GM21367 (cell line): ENCODE measurements around the gene ACVR1B.

Experiments used
- ATAC-seq: cut with Tn5 transposase; IDR thresholded peaks from one replicate; pipeline ENCODE4 v1.9.1; 2021; ENCODE audit not compliant: unreplicated experiment

The ACVR1B gene

DNA sequence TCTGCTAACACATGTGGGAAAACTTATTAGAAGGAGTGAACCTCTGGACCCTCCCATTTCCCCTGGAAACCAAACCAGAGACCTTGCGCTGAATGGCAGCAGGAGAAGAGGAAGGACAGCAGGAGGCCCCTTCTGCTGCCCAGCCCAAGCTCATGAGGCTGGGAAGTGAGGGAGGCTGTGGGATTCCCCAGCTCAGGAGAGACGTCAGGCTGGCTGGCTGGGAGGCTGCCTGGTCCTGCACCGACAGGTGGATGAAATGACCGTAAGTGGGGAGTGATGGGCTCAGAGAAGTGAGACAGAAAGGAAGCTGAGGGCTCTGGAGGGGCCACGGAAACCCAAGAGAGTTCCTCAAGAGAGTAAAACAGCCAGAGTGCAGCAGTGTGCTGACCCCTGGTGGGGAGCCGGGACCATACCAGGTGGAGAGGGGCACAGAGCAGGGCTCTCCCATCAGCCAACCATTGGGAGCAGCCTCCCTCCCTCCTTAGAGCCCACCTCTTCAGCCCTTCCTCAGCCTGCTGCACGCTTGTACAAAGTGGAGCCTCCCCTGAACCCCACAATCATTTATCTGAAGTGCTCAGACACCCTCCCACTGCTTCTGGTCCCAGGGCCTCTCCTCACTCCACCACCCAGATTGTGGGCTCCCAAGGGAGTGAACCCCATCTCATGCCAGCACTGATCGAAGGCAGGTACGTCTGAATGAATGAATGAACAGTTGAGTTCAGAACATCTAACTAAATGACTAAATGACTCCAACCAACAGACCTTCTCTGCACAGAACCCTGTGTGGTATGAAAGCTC lies 69.2 kb downstream of the ACVR1B start:
- no peak for ATAC-seq

DNA sequence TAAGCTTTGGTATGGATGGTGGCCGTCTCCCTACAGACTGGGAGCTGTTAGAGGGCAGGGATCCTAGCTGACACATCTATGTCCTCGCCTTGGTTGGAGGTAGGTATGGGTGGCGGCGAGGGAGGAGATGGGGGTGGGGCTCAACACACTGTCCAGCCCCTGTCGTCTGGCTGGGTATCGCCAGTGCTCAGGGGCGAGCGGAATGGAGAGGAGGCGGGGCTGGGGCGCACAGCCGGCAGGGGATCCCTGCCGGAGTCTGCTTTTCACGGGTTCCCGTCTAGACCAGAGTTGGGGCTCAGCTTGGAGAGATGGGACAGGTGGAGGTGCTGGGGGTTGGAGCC lies 71.3 kb downstream of the ACVR1B start:
- no peak for ATAC-seq

DNA sequence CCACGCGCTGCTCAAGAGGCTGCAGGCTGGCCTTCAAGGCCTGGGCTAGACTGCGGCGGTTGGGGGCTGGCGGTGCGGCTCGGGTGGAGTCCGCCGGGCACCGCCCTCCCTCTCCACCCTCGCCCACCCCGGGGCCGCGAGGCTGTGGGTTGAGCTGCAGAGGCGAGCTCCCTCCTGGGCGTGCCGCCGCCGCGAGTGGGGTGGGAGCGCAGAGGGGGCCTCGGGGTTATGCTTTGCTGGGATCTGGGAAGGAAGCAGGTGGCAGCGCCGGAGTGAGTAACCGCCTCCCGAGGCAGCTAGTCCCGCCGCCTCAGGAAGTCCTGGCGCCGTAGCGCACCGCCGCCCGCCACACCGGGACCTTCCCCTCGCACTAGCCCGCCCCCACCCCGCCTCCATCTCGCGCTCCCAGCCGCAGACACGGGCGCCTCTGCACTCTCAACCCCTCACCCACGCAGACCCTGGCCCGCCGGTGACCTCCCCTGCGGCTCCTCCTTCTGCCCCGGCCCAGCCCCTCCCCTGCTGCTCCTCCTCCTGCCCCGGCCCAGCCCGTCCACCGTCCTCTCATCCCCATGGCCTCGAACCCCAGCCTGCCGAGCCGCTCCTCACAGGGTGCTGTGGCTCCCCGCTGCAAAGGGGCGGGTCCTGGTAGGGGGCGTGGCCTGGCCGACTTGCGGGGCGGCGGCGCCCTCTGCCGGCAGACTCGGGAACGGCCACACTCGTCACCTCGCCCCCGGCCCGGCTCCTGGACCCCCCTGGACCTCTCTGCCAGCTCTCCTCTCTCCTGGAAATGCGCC lies 71.9 kb downstream of the ACVR1B start:
- ATAC-seq: no peak

DNA sequence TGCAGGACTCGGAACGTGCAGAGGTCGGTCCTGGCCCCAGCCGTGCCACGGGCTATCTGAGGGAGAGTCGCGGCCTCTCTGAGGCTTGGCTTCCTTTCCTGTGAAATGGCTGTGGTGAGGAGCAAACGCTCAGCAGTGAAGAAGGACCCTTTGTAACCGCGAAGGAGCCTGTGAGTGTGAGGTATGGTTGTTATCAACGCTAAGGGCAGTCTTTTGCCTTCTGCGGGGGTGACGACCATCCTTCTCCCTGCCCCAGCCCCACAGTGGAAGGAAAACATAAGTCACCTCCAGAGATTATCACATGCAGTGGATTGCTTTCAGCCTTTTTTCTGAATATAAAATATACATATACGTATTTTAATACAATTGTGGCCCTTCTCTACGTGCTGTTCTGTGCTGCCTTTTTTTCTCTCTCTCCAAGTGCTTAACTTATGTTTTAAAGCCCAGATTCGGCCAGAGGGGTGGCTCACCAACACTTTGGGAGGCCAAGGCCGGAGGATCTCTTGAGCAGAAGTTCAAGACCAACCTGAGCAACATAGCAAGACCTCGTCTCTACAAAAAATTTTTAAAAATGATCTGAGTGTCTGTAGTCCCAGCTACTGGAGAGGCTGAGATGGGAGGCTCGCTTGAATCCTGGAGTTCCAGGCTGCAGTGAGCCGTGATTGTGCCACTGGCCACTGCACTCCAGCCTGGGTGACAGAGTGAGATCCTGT lies 72.6 kb downstream of the ACVR1B start:
- no peak for ATAC-seq

DNA sequence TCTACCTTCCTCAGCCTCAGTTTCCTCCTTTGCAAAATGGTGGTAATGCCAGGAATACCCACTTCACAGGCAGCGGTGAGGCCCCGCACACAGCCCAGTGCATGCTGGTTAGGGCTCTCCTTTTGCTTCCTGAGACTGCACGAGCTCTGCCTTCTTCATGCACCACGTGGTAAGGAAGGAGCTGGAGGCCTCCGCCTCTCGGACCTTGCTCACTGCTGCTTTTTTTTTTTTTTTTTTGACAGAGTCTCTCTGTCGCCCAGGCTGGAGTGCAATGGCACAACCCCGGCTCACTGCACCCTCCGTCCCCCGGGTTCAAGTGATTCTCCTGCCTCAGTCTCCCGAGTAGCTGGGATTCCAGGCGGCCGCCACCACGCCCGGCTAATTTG lies 73.3 kb downstream of the ACVR1B start:
- no peak for ATAC-seq

DNA sequence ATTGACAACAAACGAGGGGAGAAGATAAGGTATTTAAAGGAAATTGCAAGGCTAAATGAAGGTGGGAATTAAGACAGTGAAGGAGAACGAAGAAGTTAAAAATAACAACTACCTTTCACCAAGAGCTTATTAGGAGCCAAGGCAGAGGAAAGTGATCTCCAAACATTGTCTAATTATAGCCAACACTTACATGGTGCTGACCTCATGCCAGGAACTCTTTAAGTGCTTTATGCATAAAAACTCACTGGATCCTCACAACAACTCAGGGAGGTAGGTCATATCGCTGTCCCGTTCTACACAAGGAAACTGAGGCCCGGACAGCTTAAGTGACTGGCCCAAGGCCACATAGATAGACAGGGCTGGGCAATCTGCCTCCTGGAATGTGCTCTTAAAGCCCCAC lies 74.8 kb downstream of the ACVR1B start:
- ATAC-seq: no peak

DNA sequence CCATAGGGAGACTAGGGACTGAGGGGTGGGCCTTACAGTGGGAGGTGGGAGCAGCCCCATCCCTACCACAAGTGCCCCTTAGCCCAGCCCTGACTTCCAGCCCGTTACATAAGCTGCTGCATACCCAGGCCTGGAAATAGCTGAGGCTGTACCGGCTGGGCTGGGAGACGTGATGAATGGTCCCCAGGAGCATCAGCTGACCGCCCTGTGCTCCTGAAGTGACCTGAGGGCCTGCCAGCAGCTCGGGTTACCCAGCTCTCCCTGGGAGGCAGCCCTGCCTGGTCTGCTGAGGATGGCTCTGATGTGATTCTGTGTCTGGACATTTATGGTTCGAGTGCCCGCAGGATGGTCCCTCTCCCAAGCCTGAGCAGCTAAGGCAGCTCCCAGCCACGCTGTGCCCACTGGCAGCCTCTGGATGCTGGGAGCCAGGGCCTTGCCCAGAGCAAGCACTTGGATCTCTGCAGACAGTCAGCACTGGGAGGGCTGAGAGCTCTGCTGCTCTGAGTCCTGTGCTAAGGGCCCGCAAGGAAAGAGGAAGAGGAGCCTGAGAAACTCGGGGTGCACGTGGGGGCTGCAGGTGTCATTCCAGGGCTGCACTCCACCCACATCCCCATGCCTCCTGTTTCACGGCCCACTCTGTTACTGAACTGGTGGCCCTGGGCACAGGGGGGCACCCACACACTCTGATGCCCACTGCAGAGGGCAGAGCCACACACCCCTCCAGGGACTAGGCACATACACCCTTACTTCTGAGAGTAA lies 75.8 kb downstream of the ACVR1B start:
- ATAC-seq: no peak

DNA sequence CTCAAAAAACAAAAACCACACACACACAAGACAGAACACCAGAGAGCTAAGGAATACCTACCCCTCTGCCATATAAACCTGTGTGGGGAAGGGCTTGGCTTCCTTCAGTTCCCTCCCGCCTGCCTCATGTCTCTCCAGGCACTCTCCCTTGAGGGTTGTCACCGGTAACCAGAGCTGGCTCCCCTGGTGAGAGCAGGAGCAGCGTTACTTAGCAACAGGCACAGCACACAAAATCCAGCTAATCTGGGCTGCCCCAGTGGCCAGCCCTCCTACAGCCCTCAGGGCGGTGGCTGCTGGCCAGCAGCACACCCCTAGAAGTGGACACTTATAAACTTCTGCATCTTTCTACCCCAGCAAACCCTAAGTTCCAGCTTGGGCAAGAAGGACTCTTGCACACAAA lies 78.2 kb downstream of the ACVR1B start:
- ATAC-seq: no peak

DNA sequence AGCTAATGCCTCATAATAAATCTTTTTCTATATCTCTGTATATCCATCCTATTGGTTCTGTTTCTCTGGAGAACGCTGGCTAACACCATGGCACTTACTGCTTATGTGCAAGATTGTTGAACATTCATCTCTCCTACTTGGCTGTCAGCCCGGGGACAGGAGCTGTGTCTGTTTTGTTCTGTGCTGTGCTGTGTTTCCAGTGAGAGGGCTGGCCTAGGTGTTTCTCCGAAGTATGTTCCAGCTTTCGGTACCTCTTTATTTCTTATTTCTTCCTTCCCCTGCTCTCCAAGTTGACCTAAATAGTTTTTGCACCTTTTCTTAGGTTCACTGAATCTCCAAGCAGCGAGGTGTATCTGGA lies 80.9 kb downstream of the ACVR1B start:
- ATAC-seq: no peak

DNA sequence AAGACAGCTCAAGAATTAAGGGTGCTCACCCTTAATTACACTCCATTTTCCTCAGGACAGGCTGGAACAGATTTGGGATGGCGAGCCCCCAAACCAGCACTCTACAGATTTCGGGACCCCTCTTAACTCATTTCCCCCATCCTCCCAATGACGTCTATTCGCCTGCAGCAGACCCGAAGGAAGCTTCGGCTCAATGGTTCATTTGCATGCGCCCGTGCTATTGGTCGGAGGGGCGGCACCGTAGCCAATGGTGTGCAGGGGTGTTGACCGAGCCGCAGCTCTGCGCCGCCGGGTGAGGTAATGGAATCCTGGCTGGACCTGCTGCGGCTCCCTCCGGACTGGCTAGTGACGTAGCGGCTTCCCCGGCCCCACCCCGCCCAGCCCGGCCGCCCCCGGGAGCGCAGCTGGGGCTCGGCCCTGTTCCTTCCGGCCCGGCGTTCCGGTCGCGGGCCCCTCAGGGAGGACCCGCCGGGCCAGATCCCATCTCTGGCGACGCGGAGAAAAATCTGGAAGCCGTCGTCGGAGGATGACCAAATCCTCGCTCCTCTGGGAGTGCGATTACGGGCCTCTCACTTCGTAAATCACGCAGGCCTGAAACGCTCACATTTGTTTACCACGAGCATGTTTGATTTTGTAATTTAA lies 81.4 kb downstream of the ACVR1B start:
- peak; percentile 79 for ATAC-seq

DNA sequence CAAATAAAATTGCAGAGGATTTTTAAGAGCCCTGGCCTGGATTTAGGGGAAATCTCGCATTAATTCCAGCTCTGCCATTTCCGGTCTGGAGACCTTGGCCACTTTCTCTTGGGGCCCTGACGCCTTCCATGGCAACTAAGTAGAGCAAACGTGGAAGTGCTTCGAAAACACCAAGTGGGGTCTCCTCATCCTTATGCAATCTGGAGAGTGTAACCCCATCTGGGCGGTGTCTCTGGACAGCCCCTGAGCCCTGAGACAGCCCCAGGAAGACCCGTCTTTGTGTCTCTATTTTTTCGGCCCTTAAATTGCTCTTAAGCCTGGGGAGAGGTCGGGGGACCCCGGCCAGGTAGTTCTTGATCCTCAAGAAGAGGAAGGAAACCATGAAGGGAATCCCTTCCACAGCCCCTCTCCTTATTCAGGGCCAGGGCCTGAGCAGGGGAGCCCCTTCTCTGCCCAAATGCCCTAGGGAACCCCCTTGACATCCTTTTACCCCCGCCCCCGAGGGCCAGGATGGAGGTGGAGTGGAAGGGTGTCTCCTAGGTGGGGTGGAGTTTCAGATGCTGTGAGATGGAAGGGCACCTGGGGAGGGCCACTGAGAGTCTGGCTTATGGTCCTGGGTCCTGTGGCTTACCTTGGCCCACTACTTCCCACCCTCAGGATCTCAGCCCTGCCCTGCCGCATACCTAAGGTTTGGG lies 82.1 kb downstream of the ACVR1B start:
- no peak for ATAC-seq

DNA sequence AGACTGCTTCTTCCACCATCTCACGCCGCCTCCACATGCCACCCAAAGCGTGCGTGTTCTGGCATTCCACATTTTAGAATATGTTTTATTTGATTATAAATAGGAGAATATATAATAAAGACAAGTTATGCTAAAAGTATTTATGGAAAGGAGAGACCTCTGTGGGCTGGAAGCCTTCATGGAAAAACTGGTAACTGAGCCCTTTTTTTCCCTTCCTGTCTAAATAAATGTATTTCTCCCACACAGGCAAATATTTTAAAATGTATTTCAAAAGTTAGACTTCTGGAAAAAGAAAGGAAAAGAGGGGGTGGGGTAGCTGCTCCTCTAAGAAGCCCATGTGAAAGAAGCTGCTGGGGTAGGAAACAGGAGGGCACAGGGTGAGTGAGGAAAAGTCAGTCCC lies 83.7 kb downstream of the ACVR1B start:
- ATAC-seq: no peak

DNA sequence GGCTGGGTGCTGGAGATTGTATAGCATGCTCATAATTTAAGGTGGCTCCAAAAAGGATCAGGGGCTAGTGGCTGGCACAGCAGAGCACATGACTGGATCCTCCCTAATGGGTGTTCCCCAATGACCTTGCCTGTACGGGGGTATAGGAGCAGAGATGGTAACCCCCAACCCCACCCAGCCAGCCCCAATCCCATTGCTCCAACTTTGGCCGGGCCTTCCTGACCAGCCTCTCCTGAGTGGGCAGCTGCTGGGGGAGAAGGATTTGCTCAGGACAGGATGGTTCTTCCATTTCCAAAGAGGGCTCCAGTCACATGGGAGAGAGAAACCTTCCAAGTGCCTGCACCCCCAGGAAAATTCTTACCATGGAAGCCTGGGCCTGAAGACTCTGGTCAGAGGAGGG lies 84.4 kb downstream of the ACVR1B start:
- no peak for ATAC-seq

DNA sequence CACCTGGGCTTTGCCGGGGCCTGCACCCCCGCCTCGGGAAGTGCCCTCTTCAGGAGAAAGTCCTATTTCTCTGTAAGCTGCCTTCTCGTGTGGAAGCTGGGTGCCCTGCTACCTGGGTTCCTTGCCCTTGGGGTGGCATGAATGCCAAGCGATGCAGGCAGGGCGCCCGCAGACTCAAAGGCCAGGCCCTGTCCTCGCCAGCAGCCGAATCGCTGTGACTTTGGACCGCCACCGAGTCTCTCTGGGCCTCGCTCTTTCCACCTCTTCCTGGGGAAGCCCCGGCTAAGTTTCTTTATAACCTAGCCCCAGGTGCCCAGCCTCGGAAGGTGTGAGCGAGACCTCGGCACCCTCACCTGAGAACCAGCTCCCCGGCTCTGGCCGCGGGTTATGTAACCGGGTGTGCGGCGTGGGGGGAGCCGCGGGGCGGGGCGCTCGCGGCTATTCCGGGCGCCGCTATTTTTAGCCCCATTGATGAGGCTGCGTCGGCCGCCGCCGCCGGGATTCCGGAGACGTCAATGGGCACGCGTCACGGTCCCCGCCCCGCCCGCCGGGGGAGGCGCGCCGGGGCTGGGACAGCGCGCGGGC lies 85.2 kb downstream of the ACVR1B start:
- no peak for ATAC-seq

DNA sequence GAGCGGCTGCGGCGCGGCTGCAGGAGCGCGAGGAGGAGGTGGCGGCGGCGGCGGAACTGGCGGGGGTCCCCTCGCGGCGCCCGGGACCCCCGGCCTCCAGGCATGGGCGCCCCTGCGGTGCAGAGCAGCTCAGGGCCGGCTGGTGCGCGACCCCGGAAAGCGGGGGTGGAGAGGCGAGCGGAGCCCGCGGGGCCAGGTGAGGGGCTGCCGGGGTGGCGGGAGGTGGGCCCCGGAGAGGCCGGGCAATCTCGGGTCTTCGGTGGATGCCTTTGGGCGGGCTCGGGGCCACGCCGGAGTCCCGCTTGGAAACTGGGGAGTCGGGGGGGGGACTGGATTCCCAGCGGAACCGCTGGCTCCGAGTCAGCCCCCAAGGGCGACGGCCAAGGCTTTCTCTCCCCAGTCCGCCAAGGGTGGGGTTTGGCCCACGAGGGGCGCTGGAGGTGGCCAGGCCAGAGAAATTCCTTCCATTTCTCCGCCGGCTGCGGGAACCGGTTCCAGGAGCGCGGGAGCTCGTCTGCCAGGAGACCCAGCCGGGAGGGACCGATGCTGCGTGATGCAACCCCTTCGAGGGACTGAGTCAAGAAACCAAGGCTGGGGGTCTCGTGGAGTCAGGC lies 85.9 kb downstream of the ACVR1B start:
- no peak for ATAC-seq

DNA sequence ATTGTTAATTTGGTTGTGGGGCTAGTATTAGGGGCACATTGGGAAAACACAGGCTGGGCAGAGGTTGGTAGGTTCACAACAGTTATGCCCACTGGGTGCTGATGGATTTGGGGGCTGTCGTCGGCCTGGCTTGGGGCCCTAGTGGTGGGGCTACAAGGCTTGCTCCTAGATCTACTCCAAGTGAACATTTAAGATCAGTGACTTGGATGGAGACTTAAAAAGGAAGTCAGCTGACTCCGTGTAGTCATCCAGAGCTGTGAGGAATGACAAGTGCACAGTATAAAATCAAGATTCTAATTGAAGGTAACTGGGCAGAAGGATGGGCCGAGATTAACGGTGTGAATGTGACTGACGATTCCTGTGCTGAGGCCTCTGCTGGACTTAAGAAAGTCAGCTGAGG lies 86.9 kb downstream of the ACVR1B start:
- ATAC-seq: no peak

DNA sequence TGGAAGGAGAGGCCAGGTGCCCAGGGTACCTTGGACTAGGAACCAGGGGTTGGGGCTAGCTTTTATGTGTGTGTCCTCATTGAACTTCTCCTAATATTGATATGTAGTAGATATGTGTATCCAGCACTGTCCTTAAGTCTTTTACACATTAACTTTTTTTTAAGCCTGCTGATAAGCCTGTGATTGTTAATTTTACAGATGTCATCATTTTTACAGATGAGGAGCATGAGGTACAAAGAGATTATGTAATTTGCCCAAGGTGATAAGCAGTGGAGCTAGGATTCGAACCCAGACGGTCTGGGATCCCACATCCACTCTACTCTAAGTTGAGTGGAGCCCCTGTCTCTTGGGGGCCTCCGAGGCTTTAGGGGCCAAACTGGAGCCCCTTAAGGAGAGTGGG lies 89.5 kb downstream of the ACVR1B start:
- no peak for ATAC-seq

DNA sequence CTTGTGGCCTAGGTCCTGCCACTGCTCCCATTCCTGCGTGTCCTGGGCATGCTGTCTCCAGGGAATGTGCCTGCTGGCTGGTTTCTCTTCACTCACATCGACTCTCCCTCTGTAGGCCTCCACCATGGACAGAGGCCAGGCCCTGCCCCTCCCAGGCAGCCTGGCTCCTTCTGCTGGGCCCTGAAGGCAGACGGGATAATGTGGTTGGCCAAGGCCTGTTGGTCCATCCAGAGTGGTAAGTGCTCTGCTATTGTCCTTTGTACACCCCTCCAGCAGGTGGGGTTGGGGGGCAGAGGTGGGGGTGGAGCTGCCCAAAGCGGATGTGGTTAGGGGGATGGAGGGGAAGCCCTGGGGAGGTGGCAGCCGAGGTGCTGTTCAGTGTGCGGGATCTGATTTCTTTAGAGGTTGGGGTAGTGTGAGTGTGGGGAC lies 90.2 kb downstream of the ACVR1B start:
- no peak for ATAC-seq

DNA sequence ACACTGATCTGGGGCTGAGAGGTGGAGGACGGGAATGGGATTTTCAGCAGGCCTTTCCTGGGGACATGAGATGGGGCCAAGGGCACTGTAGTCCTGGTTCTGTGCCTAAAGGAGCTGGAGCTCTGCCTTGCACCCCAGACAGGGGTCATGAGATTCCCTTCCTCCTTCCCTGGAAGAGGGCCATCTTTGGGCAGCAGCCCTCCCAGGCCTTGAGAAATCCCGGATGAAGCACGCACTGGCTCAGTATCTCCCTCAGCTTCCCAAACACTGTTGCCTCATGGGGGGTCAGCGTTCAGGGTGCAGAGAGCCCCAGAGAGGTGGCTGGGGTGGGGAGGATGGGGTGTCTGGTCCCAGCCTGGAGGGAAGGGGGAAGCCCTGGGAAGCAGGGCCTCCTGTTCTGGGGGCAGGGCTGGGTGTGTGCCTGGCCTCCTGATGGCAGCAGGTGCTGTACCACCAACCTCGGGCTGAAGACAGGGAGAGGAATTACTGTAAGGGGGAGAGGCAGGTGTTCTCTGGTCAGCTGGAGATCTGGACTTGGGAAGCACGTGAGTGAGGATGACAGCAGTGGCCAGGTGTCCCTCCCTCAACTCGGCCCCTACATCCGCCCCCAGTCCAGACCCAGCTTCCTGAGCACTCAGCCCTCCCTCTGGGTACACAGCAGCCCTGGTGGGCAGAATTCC lies 91.3 kb downstream of the ACVR1B start:
- no peak for ATAC-seq
